GM20431 (cell line): ENCODE results near the gene TFAP2A.

ENCODE experiments used
- in situ Hi-C: fragments of 300-500 bp; cut with MseI, MboI; formaldehyde crosslinking; loops from one replicate; pipeline ENCODE4 v1.15.0; 2020; ENCODE audit warnings: low sequenced_read_pairs; ENCODE audit not compliant: unreplicated experiment

The TFAP2A gene

DNA sequence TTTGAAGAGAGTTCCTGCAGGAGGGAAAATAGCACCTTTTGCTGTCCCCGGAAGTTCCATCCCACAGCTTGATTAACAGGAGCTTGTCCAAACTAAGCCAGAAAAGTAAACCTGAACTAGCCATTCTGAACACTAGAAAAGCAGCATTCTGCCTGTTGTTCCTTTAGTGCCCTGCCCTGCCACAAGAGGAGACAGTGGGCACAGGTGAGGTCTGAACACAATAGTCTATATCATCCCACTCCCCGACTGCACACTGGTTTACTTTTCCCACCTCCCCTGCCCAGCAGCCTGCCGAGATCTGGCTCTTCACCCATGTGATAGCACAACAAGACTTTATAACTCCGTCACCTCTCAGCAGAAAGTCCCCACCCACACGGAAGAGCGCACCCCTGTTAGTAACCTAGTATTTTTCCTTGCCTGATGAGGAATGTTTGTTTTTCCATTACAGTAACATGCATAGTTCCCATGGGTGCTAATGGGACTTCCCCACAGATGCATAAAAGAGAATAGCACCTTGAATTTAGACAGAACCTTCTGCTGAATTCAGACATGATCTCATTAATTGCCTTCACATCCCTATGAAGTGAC, 59.7 kb downstream of the TFAP2A start:
- in situ Hi-C loops, result no loop called here

DNA sequence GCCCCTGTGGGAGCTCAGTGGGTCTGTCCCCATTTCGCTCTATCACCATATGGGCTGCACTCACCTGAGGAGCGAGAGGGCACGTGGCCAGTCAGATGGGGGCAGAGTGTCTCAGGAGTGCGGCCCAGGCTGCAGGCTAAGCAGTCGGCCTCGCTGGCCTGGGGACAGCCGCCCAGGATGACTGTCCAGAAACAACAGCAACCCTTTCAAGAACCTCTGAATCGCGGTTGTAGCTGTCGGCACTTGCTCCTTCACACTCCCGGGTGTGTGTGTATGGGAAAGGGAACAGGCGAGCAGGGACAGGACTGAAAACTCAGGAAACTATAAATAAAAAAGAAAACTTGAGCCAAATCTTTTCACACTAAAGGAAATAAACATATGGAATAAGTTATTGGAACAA, 63.1 kb downstream of the TFAP2A start:
- in situ Hi-C loops, result no loop called here

DNA sequence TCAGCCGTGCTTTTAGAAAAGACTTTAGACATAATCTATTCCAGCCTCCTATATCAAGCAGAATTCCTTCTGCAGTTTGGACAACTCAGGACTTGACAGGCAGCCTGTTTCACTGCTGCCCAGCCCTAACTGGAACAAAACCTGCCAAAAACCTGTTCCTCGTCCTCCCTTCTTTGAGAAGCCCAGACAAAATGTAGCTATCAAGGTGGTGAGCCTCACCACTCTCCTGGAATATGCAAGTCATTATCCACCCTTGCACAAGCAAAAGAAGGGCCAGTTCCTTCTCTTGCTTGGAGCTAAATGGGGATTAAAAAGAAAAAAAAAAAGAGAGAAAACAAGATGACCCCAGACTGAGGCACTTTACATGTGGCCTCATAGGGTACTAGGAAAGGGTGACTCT, 64.2 kb downstream of the TFAP2A start:
- in situ Hi-C loops, result no loop called here

DNA sequence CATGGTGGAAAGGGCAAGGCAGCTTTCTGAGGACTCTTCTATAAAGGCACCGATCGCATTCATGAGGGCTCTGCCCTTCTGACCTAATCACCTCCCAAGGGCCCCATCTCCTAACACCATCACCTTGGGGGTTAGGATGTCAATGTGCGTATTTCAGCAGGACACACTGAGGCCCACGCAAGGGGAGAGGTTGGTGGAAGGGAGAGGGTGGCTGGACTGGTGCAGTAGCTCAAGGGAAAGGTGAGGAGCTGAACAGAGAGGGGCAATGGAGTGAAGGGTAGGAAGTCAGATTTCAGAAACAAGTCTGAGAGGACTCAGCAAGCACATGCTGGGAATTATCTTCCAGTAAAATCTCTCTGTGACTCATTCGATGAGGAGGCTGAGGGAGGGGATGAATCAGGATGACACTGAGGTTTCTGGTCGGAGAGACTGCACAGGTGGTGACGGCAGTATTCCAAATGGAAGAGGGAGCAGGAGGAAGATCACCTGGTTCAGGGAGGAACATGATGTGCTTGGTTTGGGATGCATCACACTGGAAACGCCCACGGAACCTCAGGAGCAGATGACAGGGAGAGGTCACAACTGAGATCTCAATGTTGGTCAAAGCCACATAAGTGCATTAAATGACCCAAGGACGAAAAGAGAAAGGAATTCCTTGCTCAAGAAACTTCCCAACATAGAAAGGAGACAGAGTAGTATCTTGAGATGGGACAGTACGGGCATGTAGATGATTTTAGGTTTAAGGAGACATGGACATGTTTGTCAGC, 67.1 kb downstream of the TFAP2A start:
- in situ Hi-C loops, result no loop called here
